Caco-2 (cell line): ENCODE measurements around the gene BACH2. TPM values are rescaled to one million over a fixed set of nuclear protein-coding genes. Genes with fewer than 3 reads are reported as not detected.
"Not testable (repeated sequence)": the region's sequence is repeated elsewhere in the genome, so short reads cannot be mapped to it uniquely, and the experiment has no call there.

Experiments used
- BruUV-seq: library from RNA; stranded (reverse); fragments of 400-500 nt; replicated peaks from 2 replicates; lab custom pipeline; 2021; lab: Mats Ljungman, UMichigan
- CTCF ChIA-PET: fragments of 300-600 bp; sonication (Branson Sonifier 250); formaldehyde crosslinking; loops from one replicate; lab custom pipeline; 2022; ENCODE audit warnings: antibody characterized with exemption; lab: Charles Lee
- POLR2A ChIA-PET: fragments of 300-600 bp; sonication (Branson Sonifier 250); formaldehyde crosslinking; loops from one replicate; lab custom pipeline; 2022; ENCODE audit warnings: antibody characterized with exemption; lab: Charles Lee
- DNase-seq, 2 experiments: peaks; one replicate each; pipeline versions ENCODE4 v3.0.0 to v3.0.0-alpha.2; 2020 to 2022
- H3K27me3 ChIP-seq: replicated peaks from 2 replicates; pipeline ENCODE4 v1.6.0; 2011; ENCODE audit warnings: low read length; ENCODE audit not compliant: control insufficient read depth, insufficient read depth
- H3K36me3 ChIP-seq: 2 replicates; pipeline ENCODE4 v1.5.1; 2011; ENCODE audit warnings: low read length; ENCODE audit not compliant: control insufficient read depth, insufficient read depth
- H3K4me1 ChIP-seq: fragments of 250-450 bp; sonication (Bioruptor Pico); 2 replicates; pipeline ENCODE4 v1.5.1; 2020; ENCODE audit warnings: mild to moderate bottlenecking
- H3K4me3 ChIP-seq: 2 replicates; pipeline ENCODE4 v1.5.1; 2011; ENCODE audit warnings: low read depth, mild to moderate bottlenecking, control low read depth, low read length
- H3K9me3 ChIP-seq: fragments of 250-450 bp; sonication (Bioruptor Pico); 2 replicates; pipeline ENCODE4 v1.5.1; 2020; ENCODE audit warnings: mild to moderate bottlenecking, moderate library complexity
- H3K27ac Mint-ChIP-seq: one replicate; pipeline ENCODE4 v1.8.0; 2022; ENCODE audit warnings: mixed read lengths; ENCODE audit not compliant: unreplicated experiment
- H3K27me3 Mint-ChIP-seq: one replicate; pipeline ENCODE4 v1.8.0; 2022; ENCODE audit warnings: mixed read lengths; ENCODE audit not compliant: insufficient read depth, unreplicated experiment
- H3K36me3 Mint-ChIP-seq: one replicate; pipeline ENCODE4 v1.8.0; 2022; ENCODE audit warnings: mild to moderate bottlenecking, mixed read lengths; ENCODE audit not compliant: insufficient read depth, unreplicated experiment
- H3K4me1 Mint-ChIP-seq: one replicate; pipeline ENCODE4 v1.8.0; 2022; ENCODE audit warnings: low read depth, mixed read lengths; ENCODE audit not compliant: unreplicated experiment
- H3K4me3 Mint-ChIP-seq: one replicate; pipeline ENCODE4 v1.8.0; 2022; ENCODE audit warnings: mild to moderate bottlenecking, moderate library complexity, mixed read lengths; ENCODE audit not compliant: unreplicated experiment
- H3K9me3 Mint-ChIP-seq: one replicate; pipeline ENCODE4 v1.8.0; 2022; ENCODE audit warnings: mixed read lengths; ENCODE audit not compliant: unreplicated experiment
- intact Hi-C: fragments of 100-400 bp; cut with micrococcal nuclease; formaldehyde crosslinking; loops from one replicate; pipeline ENCODE4 v1.10.0; 2022; ENCODE audit not compliant: unreplicated experiment
- total RNA-seq: library from RNA; stranded (reverse); gene quantifications from 2 replicates; pipeline ENCODE4 v1.2.3, GENCODE V29; 2022
- TF ChIP-seq, protein P1 (sequence below), 2 experiments: fragments of 200-600 bp in 1 of 2; IDR thresholded peaks; 1 replicate in 1 of 2; 2 replicates in 1 of 2; pipeline versions ENCODE4 v1.5.1 to v1.8.0; 2011 to 2022; ENCODE audit warnings: antibody characterized with exemption in 1 of 2, control low read depth in 1 of 2, inconsistent platforms in 1 of 2, low read depth in 1 of 2, low read length in 1 of 2, mild to moderate bottlenecking in 1 of 2, moderate library complexity in 1 of 2; ENCODE audit not compliant: insufficient read depth in 1 of 2, severe bottlenecking in 1 of 2, unreplicated experiment in 1 of 2

The BACH2 gene
- total RNA-seq, 1 experiment from 2014 or later = 0.43 TPM

- no peak for DNase-seq
- POLR2A ChIA-PET = no interaction called here
- no TSS peak for BruUV-seq
- Mint-ChIP-seq H3K27me3 (peaks cover 16% of the 10 kb centered on the region), H3K9me3 (no peaks in the 10 kb centered on the region), H3K4me3 (no peak overlapping the region), H3K4me1 (no peaks in the 10 kb centered on the region), H3K36me3 (no peaks in the 10 kb centered on the region), H3K27ac (no peak overlapping the region)
- no peak overlapping the region for H3K4me3 ChIP-seq
- H3K9me3 ChIP-seq = no peaks in the 10 kb centered on the region; the same call in 1 of the 2 replicates
- TF ChIP-seq, protein P1, sequence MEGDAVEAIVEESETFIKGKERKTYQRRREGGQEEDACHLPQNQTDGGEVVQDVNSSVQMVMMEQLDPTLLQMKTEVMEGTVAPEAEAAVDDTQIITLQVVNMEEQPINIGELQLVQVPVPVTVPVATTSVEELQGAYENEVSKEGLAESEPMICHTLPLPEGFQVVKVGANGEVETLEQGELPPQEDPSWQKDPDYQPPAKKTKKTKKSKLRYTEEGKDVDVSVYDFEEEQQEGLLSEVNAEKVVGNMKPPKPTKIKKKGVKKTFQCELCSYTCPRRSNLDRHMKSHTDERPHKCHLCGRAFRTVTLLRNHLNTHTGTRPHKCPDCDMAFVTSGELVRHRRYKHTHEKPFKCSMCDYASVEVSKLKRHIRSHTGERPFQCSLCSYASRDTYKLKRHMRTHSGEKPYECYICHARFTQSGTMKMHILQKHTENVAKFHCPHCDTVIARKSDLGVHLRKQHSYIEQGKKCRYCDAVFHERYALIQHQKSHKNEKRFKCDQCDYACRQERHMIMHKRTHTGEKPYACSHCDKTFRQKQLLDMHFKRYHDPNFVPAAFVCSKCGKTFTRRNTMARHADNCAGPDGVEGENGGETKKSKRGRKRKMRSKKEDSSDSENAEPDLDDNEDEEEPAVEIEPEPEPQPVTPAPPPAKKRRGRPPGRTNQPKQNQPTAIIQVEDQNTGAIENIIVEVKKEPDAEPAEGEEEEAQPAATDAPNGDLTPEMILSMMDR (IDR thresholded peaks at IDR 0.05; ENCODE audit: insufficient read depth in 1 of 2, low read depth in 1 of 2, low read length in 1 of 2, severe bottlenecking in 1 of 2, unreplicated experiment in 1 of 2) = no peak
- H3K36me3 ChIP-seq = no peaks in the 10 kb centered on the region
- no peaks in the 10 kb centered on the region for H3K27me3 ChIP-seq
- H3K4me1 ChIP-seq = no peaks in the 10 kb centered on the region
- intact Hi-C loops = no loop called here
- CTCF ChIA-PET = interaction anchor here (0.6 kb wide), 1 partner anchor 34 kb away, joined by 3 read pairs; no protein-coding TSS in a partner anchor
These were observed 321.3 kb downstream of the BACH2 start for GRCh38 chr6:89975366-89975765.

DNA sequence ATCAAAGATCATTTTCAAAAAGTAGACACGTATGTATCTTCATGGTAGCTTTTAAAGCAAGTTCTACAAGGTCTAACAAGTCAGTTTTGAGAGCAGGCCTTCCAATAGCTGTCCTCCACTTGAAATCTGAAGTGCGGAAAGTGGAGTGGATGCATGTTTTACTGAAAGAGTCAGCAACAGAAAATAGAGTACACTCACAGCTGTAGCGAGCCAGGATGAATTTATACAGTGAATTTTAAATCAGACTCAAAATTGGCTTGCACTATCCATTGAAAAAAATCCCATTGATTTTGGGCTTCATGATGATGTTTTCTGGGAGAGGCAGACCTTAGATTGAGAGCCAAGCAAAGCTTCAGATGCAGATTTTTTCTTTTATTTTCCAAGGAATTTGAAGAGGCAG is 321.8 kb downstream of the BACH2 start:
- TF ChIP-seq, protein P1 (IDR thresholded peaks at IDR 0.05; ENCODE audit: insufficient read depth in 1 of 2, low read depth in 1 of 2, low read length in 1 of 2, severe bottlenecking in 1 of 2, unreplicated experiment in 1 of 2) = no peak
- no peak for DNase-seq
- H3K36me3 ChIP-seq = no peaks in the 10 kb centered on the region
- intact Hi-C loops = no loop called here
- ChIA-PET POLR2A (no interaction called here), CTCF (interaction anchor here (0.6 kb wide), 1 partner anchor 33 kb away, joined by 3 read pairs; no protein-coding TSS in a partner anchor)
- H3K4me1 ChIP-seq = no peaks in the 10 kb centered on the region
- Mint-ChIP-seq H3K27me3 (peaks cover 16% of the 10 kb centered on the region), H3K27ac (no peak overlapping the region), H3K36me3 (no peaks in the 10 kb centered on the region), H3K4me1 (no peaks in the 10 kb centered on the region), H3K9me3 (no peaks in the 10 kb centered on the region), H3K4me3 (no peak overlapping the region)
- no peaks in the 10 kb centered on the region for H3K27me3 ChIP-seq
- BruUV-seq = no TSS peak
- H3K9me3 ChIP-seq = no peaks in the 10 kb centered on the region; the same call in 1 of the 2 replicates
- H3K4me3 ChIP-seq = no peak overlapping the region

GRCh38 chr6:89972025-89972381 is 324.6 kb downstream of the BACH2 start:
- no peaks in the 10 kb centered on the region; the same call in 1 of the 2 replicates for H3K9me3 ChIP-seq
- TF ChIP-seq, protein P1 (IDR thresholded peaks at IDR 0.05; ENCODE audit: insufficient read depth in 1 of 2, low read depth in 1 of 2, low read length in 1 of 2, severe bottlenecking in 1 of 2, unreplicated experiment in 1 of 2) = no peak
- no TSS peak for BruUV-seq
- H3K36me3 ChIP-seq = no peaks in the 10 kb centered on the region
- intact Hi-C loops = no loop called here
- no peaks in the 10 kb centered on the region for H3K4me1 Mint-ChIP-seq
- no peak for DNase-seq
- H3K9me3 Mint-ChIP-seq = no peaks in the 10 kb centered on the region
- H3K27me3 ChIP-seq = no peaks in the 10 kb centered on the region
- no peak overlapping the region for H3K4me3 ChIP-seq
- ChIA-PET CTCF (interaction anchor here (1.3 kb wide), 1 partner anchor 32 kb away, joined by 3 read pairs; no protein-coding TSS in a partner anchor), POLR2A (no interaction called here)
- no peak overlapping the region for H3K27ac Mint-ChIP-seq
- H3K4me3 Mint-ChIP-seq = no peak overlapping the region
- no peaks in the 10 kb centered on the region for H3K4me1 ChIP-seq
- H3K36me3 Mint-ChIP-seq = no peaks in the 10 kb centered on the region
- peaks cover 16% of the 10 kb centered on the region for H3K27me3 Mint-ChIP-seq

DNA sequence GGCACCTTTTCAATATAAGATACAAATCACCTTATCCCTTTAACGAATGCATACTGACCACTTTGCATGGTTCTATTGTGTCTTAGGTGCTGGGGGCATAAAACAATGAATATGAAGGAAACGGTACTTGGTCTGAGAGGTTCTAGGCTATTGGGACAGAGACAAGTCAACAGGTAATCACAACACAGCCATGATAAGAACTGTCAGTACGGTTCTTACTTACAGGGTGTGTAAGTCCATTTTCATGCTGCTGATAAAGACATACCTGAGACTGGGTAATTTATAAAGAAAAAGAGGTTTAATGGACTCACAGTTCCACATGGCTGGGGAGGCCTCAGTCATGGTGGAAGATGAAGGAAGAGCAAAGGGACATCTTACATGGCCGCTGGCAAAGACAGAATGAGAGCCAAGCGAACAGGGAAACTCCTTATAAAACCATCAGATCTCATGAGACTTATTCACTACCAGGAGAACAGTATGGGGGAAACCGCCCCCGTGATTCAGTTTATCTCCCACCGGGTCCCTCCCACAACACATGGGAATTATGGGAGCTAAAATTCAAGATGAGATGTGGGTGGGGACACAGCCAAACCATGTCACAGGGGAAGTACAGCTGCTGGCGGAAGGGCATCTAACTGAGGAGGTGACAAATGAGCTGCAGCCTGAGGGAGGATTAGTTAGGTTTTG is 325.2 kb downstream of the BACH2 start:
- DNase-seq, POLR2A ChIA-PET, H3K27ac Mint-ChIP-seq, H3K4me3 Mint-ChIP-seq, H3K4me1 ChIP-seq, H3K4me3 ChIP-seq, H3K9me3 ChIP-seq, H3K9me3 Mint-ChIP-seq, H3K36me3 ChIP-seq, BruUV-seq, H3K4me1 Mint-ChIP-seq, H3K36me3 Mint-ChIP-seq, H3K27me3 ChIP-seq: not testable (repeated sequence)
- CTCF ChIA-PET = interaction anchor here (1.3 kb wide), 1 partner anchor 31 kb away, joined by 3 read pairs; no protein-coding TSS in a partner anchor
- intact Hi-C loops = loop anchor here (2.0 kb wide), 1 partner anchor 31 kb away; no protein-coding TSS in a partner anchor
- H3K27me3 Mint-ChIP-seq = peaks cover 16% of the 10 kb centered on the region
